ENCODE results near the gene DOLPP1.

Gene DOLPP1

DNA sequence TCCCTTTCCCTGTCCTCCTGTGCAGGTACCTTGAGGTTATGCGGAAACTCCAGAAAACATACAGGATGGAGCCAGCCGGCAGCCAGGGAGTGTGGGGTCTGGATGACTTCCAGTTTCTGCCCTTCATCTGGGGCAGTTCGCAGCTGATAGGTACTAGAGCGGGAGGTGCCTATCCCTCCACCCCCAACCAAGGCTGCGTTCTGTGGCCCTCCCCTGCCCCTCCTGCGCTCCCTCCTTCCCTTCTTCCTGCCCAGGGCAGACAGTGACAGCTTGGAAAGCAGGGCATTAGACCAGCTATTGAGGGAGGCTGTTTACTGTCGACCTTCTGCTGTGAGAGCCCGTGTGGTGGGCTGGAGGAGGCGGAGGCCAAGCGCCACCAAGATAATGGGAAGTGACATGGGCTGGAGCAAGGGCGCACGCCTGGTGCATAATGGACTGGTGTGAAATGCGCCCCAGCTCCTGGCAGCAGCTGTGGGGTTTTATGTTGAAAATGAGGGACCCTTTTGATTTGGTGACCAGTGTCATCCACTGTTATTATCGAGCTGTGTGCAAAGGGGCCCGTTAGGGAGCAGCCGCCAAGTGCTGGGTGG, 55.6 kb downstream of the DOLPP1 start:
- no peak for DNase-seq (ENCODE audit: low read depth in 1 of 2, low spot score in 1 of 2)

GRCh38 chr9:129137292-129138143, 56.6 kb downstream of the DOLPP1 start:
- no peak for DNase-seq (ENCODE audit: low read depth in 1 of 2, low spot score in 1 of 2)

DNA sequence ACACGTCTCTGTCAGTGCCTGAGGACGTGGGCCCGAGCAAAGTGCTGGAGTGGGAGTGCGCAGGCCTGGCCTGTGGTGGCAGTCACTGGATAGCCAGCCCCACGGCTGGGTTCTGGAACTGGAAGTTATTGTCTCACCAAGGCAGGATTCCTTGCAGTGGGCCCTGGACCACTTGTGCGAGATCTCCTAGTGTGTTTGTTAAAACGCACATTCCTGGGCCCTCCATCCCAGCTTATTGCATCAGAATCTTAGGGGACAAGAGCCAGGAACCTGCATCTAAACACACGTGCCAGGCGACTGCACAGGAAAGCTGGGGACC, 57.2 kb downstream of the DOLPP1 start:
- DNase-seq (ENCODE audit: low read depth in 1 of 2, low spot score in 1 of 2) = no peak

- no peak for DNase-seq (ENCODE audit: low read depth in 1 of 2, low spot score in 1 of 2)
Measured at GRCh38 chr9:129138476-129139232, 57.7 kb downstream of the DOLPP1 start.

DNA sequence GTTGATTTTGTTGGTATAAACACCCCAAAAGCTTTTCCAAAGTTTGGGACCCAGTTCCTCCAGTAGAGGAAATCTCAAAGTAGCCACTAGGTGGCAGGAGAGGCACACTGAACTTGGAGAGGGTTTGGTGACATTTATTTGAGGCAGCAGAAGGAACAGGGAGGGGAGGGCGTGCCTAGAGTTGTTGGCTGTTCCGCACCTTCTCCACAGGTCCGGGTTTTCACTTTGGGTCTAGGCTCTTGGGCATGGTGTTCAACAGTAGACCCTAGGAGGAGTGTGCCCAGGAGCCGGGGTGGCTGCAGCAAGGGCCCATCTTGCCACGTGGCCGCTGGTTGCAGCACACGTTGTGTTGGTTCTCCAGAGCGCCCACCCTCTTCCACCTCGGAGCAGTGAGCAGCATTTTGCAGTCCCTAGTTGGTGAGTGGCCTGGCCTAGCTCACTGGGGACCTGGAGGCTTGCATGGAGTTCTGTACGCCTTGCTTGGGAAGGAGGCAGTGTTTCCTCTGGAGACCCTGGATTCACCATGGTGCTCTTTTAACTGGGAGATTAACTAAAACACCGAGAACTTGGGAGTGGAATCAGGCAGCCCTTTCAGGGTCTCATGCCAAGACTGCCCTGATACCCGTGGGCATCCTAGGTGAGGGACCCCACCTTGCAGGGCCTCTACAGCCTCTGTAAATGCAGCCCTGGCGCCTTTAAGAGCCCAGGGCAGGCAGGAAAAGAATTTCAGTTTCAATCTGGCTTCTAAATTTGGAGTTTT, 58.5 kb downstream of the DOLPP1 start:
- DNase-seq (ENCODE audit: low read depth in 1 of 2, low spot score in 1 of 2) = peak; percentile 52 to 79

- DNase-seq (ENCODE audit: low read depth in 1 of 2, low spot score in 1 of 2) = peak; percentile 43 to 81
Measured at GRCh38 chr9:129139993-129140396, 59.1 kb downstream of the DOLPP1 start.

Data from activated CD4-positive, alpha-beta T cell treated with anti-CD3 and anti-CD28 coated beads, Interleukin-2, amount 50 U/mL, for 24 hours (primary cell).